NCI-H748 treated with DMSO at 0.1 percent for 48 hours (cell line): ENCODE results near the gene TRIP10.
"Not testable (repeated sequence)": the region's sequence is repeated elsewhere in the genome, so short reads cannot be mapped to it uniquely, and the experiment has no call there.

ENCODE experiments used
- DNase-seq: peaks from one replicate; lab custom pipeline; 2025; lab: John Stamatoyannopoulos, UW

TRIP10 gene

GRCh38 chr19:6797646-6798045, 58.2 kb downstream of the TRIP10 start:
- DNase-seq = no peak

- not testable (repeated sequence) for DNase-seq
These were observed 60.8 kb downstream of the TRIP10 start for GRCh38 chr19:6800160-6800790.

GRCh38 chr19:6800991-6801484, 61.6 kb downstream of the TRIP10 start:
- DNase-seq = no peak
